ENCODE data around the gene GLYATL3.

GLYATL3 gene

DNA sequence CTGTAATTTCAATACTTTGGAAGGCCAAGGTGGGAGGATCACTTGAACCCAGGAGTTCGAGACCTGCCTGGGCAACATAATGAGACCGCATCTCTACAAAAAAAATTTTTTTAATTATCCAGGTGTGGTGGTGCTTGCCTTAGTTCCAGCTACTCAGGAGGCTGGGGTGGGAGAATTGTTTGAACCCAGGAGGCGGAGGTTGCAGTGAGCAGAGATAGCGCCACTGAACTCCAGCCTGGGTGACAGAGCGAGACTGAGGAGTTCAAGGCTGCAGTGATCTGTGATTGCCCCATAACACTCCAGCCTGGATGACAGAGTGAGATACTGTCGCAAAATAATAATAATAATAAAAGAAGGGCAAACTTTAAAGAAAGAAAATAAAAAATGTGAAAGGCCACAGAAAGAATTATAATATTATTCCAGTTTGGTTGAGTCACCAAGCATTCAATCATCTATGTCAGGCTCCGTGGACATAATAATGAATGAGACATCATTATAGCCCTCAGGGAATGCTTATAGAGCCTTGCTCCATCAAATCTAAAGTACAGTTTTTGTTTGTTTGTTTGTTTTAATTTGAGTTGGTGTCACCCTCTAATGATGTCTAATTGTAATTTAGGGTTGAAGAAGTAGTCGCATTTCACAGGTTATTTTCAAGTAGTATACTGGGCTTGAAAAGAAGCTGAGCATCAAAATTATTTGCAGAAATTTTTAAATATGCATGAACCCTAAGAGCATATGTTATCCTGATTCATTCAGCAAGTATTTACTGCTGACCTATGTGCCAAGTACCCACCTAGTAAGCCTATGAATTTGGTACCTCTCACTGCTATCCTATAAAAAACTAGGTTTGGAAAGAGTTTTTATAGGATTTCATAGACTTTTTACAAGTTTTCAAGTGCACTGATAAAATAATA is 15.1 kb downstream of the GLYATL3 start:
- DNase-seq (ENCODE audit: low read depth) = no peak

DNA sequence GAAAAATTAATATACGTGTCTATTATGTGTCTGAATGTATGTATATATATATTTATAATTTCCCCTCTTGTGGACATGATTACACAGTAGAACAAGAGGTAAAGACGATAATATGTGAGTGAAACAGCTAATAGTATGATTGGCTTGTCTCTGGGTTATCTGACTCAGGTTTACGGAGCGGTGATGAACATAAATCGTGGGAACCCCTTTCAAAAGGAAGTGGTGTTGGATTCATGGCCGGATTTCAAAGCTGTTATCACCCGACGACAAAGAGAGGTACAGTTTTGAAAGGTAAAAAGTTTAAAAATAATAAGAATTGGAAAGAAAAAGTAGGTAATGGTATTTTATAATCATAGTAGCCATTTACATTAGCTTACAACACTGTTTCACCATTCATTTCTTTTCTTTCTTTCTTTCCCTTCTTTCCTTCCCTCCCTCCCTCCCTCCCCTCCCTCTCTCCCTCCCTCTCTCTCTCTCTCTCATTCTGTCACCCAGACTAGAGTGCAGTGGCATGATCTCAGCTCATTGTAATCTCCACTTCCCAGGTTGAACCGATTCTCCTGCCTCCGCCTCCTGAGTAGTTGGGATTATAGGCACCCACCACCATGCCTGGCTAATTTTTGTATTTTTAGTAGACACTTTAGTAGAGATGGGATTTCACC is 15.9 kb downstream of the GLYATL3 start:
- no peak for DNase-seq (ENCODE audit: low read depth)

DNA sequence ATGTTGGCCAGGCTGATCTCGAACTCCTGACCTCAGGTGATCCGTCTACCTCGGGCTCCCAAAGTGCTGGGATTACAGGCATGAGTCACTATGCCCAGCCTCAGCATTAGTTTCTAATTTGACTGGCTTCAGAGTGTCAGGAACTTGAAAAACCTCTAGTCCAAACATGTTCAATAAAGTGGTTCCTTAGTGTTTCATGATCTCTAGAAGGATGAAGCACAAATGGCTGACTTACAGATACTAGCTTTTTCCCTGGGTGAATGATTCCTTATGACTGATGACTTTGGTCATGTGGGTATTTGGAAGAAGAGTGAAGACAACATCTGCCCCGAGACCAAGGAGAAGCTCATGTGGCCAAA is 16.4 kb downstream of the GLYATL3 start:
- DNase-seq (ENCODE audit: low read depth) = no peak

DNA sequence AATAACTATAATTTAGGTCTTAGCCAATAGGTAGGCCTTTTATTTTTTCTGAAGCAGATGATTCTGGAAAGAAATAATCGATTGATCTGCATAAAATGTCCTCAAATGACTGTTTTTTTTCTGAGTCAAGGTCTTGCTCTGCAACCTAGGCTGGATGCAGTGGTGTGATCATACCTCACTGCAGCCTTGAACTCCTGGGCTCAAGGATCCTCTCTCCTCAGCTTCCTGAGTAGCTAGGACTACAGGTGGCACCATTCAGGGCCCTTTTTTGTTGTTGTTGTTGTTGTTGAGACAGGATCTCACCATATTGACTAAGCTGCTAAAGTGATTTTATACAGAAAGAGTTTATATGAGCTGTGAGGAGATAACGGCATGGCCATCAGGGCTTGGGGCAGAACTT is 18.2 kb downstream of the GLYATL3 start:
- no peak for DNase-seq (ENCODE audit: low read depth)

DNA sequence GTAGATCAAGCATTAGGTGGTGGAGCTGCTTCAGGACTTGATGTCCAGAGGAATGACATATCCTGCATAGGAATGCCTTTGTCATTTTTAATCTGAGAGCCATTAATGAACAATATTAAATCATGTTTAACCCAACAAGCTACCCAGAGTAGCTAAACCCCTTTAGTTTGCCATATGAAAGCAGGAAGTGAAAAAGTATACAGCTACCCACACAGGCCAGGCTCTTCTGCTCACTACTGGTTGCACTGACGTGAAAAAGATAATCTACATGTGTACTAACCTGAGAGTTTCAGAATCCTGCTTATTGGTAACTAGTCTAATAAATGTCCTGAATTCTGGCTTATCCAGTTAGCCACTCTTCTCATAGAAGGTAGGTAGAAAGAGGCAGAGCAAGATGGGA is 19.9 kb downstream of the GLYATL3 start:
- no peak for DNase-seq (ENCODE audit: low read depth)

DNA sequence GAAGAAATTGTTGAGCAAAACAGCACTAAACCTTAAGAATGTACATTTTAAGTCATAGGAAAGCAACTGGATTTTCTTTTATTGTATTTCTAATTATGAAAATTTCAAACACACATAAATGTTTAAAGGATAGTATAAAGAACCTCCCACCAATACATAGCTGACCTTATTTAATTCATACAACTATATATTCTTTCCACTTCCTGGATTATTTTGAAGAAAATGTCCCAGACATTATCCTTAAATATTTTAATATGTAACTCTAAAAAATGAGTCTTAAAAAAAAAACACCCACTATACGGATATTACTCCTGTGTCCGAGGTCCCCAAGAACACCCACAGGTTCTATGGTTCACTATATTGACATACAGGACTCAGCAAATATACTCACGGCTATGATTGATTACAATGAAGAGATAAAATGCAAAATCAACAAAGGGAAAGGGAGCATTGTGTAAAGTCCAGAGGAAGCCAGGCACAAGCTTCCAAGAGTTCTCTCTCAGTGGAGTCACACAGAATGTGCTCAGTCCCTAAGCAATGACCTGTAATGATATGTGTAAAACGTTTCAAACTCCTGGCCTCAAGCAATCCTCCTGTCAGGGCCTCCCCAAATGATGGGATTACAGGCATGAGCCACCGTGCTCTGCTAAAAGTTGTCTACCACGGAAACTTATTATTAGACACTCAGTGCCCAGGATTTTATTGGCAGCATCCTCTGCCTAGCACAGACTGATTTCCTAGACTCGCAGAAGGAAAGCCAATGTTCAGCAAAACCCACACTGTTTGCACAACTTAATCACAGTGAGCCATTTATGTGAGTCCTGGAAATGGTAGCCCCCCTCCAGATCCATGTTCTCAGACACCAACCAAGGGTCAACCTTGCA is 23.2 kb downstream of the GLYATL3 start:
- no peak for DNase-seq (ENCODE audit: low read depth)

DNA sequence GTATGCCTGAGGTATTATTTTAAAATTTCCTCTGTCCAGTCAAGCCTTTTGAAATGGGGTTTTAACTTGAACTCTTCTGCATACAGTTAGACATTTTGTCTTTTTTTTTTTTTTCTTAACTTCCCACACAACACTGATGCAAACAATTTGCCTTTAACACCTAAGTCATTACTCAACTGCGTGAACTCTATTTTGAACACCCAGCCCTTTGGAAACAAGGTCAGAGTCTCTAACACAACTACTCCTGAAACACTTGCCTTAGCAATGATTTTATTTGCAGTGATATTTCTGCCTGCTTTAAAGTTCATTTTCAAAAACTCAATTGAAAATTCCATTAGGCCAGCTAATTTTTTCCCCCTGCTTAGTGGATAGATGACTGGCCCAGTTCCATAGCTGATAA is 24.2 kb downstream of the GLYATL3 start:
- DNase-seq (ENCODE audit: low read depth) = no peak

DNA sequence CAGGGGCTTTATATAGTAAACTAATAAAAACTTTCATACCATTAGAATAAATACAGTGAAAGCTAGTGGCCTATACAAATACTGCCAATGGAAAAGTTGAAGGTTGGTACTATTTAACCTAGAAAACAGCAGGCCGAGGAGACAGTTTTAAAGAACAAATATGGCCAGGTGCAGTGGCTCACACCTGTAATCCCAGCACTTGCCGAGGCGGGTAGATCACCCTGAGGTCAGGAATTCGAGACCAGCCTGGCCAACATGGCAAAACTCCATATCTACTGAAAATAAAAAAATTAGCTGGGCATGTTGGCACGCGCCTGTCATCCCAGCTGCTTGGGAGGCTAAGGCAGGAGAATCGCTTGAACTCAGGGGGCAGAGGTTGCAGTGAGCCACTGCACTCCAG is 24.8 kb downstream of the GLYATL3 start:
- DNase-seq (ENCODE audit: low read depth) = no peak

DNA sequence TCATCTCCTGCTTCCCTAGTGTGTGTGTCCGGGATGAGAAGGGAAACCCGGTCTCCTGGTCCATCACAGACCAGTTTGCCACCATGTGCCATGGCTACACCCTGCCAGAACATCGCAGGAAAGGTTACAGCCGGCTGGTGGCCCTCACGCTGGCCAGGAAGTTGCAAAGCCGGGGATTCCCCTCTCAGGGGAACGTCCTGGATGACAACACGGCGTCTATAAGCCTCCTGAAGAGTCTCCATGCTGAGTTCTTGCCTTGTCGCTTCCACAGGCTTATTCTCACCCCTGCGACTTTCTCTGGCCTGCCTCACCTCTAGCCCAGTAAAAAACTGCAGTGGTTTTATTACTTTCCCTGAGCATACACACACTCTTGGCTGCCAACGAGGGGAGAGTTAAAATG is 26.9 kb downstream of the GLYATL3 start:
- DNase-seq (ENCODE audit: low read depth) = no peak

DNA sequence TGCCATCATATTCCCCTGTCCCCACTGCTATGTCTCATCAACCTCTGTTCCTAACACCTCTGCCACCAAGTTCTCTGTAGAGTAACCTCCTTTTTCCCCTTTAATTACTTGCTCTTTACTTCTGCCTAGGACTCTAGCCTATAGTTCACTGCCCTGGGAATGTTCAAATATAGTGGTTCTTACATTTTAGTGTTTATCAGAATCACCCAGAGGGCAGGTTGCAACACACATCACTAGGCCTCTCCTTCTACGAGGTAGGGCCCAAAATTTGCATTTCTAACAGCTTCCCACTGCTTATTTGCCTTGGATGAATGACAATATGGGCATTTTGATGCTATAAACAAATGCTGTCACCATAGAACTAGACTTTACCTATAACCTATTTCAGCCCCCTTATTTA is 27.6 kb downstream of the GLYATL3 start:
- no peak for DNase-seq (ENCODE audit: low read depth)

DNA sequence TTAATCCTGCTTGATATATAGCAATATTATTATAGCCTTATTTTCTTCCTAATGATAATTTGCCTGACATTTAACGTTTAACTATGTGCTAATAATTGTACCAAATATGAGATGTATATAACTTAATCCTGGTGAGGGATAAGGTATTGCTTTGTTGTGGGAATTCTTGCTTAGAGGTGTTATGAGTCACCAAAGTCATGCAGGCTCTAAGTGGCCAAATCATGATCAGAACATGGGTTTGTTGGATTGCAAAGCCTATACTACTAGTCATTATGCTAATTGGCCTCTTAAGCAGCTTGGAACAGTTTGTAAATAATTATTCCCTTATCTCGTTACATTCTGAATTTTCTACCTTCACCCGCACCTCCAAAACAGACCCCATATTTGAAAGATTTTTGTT is 28.8 kb downstream of the GLYATL3 start:
- DNase-seq (ENCODE audit: low read depth) = no peak

DNA sequence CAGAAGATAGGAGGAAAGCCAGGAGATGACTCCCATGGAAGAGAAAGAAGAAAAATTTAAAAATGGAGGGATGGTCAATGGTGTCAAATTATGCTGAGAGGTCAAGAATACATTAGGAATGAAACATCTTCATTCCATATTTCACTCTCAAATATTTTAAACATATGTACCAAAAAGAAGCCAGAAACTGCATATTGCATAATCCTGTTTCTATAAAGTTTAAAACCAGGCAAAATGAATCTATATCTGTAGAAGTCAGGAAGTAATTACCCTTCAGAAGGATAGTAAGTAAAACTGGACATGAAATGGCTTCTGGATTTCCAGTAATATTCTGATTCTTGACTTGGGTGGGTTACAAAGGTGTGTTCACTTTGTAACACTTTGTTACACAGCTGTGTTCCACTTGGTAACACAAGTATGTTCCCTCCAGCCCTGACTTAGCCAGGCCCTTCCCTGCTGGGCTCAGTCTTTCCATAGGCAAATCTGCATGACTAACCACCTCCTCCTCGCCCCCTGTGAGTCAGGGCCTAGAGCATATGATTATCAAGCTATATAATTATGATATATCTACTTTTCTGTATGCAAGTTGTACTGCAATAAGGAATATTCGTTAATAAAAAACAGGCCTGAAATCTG is 30.5 kb downstream of the GLYATL3 start:
- DNase-seq (ENCODE audit: low read depth) = peak; percentile 12

DNA sequence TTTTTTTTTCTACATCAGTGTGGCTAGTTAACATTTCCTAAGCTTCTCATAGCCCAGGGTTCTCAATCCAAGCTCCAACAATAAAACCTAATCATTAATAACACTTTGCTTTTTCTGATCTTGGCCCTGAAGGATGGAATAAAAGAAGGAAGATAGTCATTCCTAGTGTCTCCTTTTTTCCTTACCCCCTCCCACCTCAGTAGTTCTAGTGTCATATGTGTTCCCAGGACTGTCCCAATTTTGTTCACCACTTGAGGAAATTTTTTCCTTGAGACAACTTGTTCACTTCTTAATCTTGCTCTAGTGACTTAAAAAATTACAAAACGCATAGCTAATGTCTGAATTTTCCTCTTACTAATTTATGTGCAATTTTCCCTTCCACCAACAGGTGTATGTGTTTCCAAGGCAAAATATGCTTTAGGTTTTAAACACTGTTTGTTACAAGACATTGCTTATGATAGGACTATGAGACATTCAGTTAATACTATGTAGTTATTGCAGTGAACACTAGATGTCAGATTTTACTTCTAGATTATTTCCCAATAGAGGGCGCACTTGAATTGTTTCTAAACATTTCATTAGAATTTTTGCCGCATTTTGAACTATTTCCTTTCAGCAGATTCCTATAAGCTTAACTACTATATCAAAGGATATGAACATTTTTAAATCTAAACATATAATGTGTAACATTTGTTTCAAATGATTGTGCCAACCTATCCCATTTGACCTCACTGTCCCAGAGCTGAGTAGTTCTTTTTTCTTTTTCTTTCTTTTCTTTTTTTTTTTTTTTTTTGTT is 32.2 kb downstream of the GLYATL3 start:
- DNase-seq (ENCODE audit: low read depth) = peak; percentile 60

DNA sequence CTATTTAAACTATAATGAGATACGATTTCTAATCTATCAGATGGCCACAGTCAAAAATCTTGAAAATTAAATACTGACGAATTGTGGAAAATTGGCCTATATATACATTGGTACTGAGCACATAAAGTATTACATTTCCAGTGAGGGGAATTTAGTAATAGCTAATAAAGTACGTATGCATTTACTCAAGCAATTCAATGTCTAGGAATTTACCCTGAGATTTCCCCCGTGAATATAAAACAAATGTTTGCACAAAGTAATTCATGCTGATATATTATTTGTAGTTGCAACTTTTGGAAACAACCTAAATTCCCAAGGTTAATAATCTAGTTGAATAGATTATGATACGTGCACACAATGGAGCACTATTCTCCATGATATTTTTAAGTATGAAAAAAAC is 36.1 kb downstream of the GLYATL3 start:
- DNase-seq (ENCODE audit: low read depth) = no peak

DNA sequence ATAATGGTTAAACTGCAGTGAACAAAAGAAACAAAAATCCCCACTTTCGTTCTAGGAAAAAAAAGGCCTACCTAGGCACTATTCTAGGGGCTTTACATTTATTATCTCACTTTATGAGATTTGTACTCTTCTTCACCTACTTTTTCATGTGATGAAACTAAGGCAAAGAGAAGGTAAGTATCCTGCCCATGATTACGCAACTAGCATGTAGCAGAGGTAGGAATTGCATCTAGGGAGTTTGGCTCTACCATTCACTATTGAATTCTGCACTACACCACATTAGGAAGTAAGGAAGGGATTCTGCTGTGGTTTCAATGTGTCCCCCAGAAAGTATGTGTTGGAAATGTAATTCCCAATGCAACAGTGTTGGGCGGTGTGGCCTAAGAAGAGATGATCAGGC is 39.4 kb downstream of the GLYATL3 start:
- no peak for DNase-seq (ENCODE audit: low read depth)

DNA sequence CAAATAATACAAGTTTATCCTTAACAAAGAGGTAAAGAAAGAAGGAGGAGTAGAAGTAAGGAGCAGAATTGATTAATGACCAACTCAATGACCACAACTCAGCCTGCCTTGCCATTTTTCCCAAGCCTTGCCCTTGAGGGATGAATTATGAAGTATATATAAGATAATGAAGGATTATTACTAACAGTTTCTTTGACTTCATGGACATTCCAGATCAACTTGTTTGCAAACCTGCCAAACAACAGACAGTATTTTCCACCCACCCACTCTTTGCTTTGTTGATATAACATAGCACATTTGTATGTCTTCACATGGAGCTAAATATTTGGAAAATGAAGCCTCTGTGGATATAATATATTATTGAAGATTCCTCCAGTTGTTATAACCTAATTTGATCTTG is 40.9 kb downstream of the GLYATL3 start:
- DNase-seq (ENCODE audit: low read depth) = peak; percentile 53

DNA sequence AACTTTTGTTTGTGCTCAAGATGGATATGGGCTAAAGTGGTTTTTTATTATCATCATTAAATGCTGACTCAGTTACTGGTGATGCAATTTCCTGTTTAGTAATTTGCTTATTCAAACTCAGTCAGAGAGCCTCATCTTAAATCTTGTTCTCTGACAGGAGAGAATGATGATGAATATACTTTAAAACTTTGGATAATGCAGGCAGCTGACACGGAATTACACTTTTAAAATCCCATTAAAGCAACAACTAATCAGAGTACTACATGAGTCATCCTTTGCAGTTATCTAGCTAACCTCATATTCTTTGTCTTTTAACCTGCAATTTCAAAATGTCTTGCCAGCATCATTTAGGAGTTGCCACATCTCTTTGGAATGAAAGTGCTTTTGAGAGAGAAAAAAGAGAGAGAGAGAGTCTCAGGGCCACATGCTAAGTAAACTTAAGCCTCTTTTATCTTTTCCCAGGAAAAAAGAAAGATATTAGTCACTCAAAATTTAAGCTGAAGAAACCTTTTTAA is 41.5 kb downstream of the GLYATL3 start:
- DNase-seq (ENCODE audit: low read depth) = peak; percentile 94

DNA sequence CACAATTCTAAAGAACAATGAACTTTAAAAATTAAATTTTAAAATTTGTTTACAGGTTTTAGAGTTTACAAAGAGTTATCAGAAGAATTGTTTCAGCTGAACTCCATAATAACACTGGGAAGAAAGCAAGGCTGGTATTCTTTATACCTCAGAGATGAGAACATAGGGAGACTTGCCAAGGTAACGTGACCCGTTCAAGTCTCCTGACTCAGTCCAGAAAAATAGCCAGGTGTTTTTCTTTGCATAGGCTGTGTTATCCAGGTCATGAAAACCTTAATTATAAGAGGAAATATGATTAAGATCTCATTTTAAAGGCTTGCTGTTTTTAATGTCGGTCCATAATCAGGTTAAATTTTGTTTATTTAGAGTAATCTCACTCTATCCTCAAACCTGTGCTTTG is 42.2 kb downstream of the GLYATL3 start:
- DNase-seq (ENCODE audit: low read depth) = peak; percentile 58

DNA sequence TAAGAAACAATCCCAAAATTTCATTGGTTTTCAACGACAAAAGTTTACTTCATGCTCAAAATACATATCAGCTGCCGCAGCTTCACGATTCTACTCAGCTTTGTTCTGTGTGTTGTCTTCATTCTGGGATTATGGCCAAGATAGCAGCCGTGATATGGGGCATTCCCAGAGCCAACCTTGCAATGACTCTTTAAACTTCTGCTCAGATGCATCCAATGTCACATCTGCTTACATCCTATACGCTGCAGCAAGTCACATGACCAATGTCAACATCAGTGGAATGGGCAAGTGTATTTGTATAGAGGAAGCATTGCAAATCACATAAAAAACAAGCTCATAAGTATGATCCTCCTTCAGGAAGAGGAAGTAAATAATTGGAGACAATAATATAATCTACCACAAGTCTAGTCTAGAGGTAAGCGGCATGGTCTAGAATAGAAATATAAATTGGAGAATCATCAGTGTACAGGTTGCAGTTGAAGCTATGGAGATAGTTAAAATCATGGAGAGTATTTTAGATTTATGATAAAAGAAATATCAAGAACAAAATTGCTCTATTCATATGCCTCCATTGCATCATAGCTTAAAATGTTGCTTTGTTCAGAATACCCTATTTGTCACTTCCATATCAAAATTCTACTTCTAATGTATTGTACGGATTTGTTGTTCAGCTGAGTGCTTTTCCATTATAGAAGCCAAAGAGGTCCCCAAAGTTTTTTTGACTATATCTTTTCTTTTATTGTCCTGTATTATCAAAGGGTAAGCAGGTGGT is 43.5 kb downstream of the GLYATL3 start:
- DNase-seq (ENCODE audit: low read depth) = no peak

DNA sequence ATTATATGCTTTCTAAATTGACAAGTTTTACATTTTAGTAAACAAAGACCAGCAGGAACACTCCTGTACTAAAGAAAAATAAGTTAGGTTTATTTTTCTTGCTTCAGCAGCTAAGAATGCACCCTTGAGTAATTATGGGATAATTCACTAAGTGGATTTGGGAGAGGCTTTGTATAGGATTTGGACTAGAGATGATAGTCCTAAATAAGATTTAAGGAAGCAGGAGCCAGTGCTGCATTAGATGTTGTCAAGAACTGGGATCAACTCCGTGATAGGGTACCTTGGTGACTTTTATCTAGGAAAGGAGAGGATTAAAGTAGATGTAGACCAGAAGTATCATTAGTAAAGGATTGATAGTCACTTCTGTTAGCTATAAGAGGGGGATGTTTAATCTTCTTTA is 46.6 kb downstream of the GLYATL3 start:
- DNase-seq (ENCODE audit: low read depth) = no peak
